ENCODE data around the gene FJX1. TPM values are rescaled to one million over a fixed set of nuclear protein-coding genes. Genes with fewer than 3 reads are reported as not detected.

The FJX1 gene
- total and polyA plus RNA-seq, 3 experiments from 2014 or later = 0.26 to 0.69 TPM; not detected in 1

DNA sequence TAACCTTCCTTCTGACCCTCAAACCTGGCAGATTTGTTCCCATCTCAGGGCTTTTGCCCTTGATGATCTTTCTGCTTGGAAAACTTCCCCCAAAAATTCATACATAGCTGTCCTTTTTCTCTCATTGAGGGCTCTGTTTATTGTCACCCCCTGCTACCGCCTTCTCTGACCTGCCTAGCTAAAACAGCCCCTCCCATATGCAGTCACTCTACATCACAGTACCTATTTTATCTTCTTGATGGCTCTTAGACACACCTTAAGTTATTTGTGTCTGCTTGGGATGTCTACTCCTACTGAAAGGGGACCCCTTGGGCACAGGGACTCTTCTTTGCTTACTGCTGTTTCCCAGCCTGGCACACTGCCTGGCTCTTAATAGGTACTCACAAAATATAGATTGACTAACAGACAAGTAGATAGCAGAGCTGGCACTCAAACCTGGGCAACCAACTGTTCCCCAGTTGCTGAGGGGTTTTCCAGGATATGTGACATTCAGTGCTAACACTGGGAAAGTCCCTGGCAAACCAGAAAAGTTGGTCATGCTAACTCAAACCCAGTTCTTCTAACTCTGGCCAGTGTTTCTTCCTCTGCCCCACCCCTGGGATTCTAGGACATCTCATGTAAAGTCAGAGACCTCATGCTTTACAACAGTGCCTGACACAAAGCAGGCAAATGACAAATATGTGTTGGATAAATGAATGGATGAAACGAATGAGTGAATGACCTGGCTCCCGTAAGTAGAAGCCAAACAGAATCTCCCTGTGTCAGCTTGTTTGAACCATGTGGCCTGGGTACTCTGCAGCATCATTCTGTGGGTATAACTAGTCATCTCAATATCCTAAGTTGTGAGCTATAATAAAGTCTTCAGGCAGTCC, 19.8 kb upstream of the FJX1 start:
- Mint-ChIP-seq H3K27ac (no peak overlapping the region), H3K4me1 (no peaks in the 10 kb centered on the region), H3K27me3 (peaks cover 14 to 61% of the 10 kb centered on the region in 2 donors), H3K9me3 (no peaks in the 10 kb centered on the region), H3K4me3 (no peak overlapping the region), H3K36me3 (no peaks in the 10 kb centered on the region)
- no peaks in the 10 kb centered on the region for H3K27me3 ChIP-seq (ENCODE audit: insufficient read depth, low read length, poor library complexity, severe bottlenecking)
- no peaks in the 10 kb centered on the region for H3K4me1 ChIP-seq (ENCODE audit: insufficient read depth, low read length)
- POLR2A ChIA-PET = no interaction called here
- H3K9me3 ChIP-seq (ENCODE audit: low read length) = no peaks in the 10 kb centered on the region
- H3K36me3 ChIP-seq (ENCODE audit: insufficient read depth, low read length) = no peaks in the 10 kb centered on the region
- no peak overlapping the region for H3K27ac ChIP-seq (ENCODE audit: low read depth, low read length)
- H3K4me3 ChIP-seq (ENCODE audit: low read length) = no peak overlapping the region
- no peak for DNase-seq
- CTCF ChIA-PET = no interaction called here

DNA sequence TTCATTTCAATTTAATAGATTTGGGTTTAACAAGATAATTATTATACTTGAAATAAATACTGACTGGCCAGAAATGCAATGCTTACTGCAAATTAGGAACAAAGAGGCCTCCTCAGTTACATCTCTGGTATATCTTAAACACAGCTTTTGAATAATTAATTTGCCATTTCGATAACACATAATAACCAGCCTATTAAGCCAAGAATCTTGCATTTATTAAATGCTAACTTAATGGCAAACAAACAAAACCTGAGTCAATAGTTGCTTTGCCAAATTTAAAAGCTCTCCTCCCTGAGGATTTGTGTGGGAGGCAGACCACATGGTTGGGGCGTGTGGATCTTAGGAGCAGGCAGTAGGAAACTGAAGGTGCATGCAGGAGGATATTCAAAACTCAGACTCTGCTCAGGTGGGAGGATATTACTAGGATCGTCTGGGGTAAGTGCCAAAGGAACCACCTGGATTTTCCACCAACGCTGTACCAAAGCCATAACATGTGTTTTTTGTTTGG, 17.9 kb upstream of the FJX1 start:
- Histone ChIP-seq H3K36me3 (ENCODE audit: insufficient read depth, low read length) (no peaks in the 10 kb centered on the region), H3K4me3 (ENCODE audit: low read length) (no peak overlapping the region), H3K4me1 (ENCODE audit: insufficient read depth, low read length) (no peaks in the 10 kb centered on the region), H3K27me3 (ENCODE audit: insufficient read depth, low read length, poor library complexity, severe bottlenecking) (no peaks in the 10 kb centered on the region), H3K9me3 (ENCODE audit: low read length) (no peaks in the 10 kb centered on the region), H3K27ac (ENCODE audit: low read depth, low read length) (no peak overlapping the region)
- H3K27me3 Mint-ChIP-seq = peaks cover 16 to 62% of the 10 kb centered on the region in 2 donors
- H3K4me3 Mint-ChIP-seq = no peak overlapping the region
- no peak overlapping the region for H3K27ac Mint-ChIP-seq
- POLR2A ChIA-PET = no interaction called here
- peaks cover 0 to 2% (median 0%) of the 10 kb centered on the region in 5 donors for H3K9me3 Mint-ChIP-seq
- H3K36me3 Mint-ChIP-seq = no peaks in the 10 kb centered on the region
- no peaks in the 10 kb centered on the region for H3K4me1 Mint-ChIP-seq
- no peak for DNase-seq
- CTCF ChIA-PET = no interaction called here

- H3K36me3 ChIP-seq (ENCODE audit: insufficient read depth, low read length) = no peaks in the 10 kb centered on the region
Observed at GRCh38 chr11:35602160-35602793, 16.0 kb upstream of the FJX1 start.

GRCh38 chr11:35602979-35603378, 15.3 kb upstream of the FJX1 start:
- Histone ChIP-seq H3K4me1 (ENCODE audit: insufficient read depth, low read length) (no peaks in the 10 kb centered on the region), H3K4me3 (ENCODE audit: low read length) (no peak overlapping the region), H3K9me3 (ENCODE audit: low read length) (no peaks in the 10 kb centered on the region), H3K27ac (ENCODE audit: low read depth, low read length) (no peak overlapping the region), H3K36me3 (ENCODE audit: insufficient read depth, low read length) (no peaks in the 10 kb centered on the region), H3K27me3 (ENCODE audit: insufficient read depth, low read length, poor library complexity, severe bottlenecking) (no peaks in the 10 kb centered on the region)
- CTCF ChIA-PET = no interaction called here
- peaks cover 0 to 2% (median 0%) of the 10 kb centered on the region in 5 donors for H3K9me3 Mint-ChIP-seq
- no peak overlapping the region for H3K27ac Mint-ChIP-seq
- DNase-seq = no peak
- no peak overlapping the region for H3K4me3 Mint-ChIP-seq
- no peaks in the 10 kb centered on the region for H3K36me3 Mint-ChIP-seq
- H3K4me1 Mint-ChIP-seq = no peaks in the 10 kb centered on the region
- POLR2A ChIA-PET = no interaction called here
- peaks cover 14 to 68% of the 10 kb centered on the region in 2 donors for H3K27me3 Mint-ChIP-seq

More at GRCh38 chr11:35602160-35602793, 16.0 kb upstream of the FJX1 start:
- no peak overlapping the region for H3K4me3 Mint-ChIP-seq
- H3K9me3 Mint-ChIP-seq = peaks cover 0 to 2% (median 0%) of the 10 kb centered on the region in 5 donors
- no peaks in the 10 kb centered on the region for H3K36me3 Mint-ChIP-seq
- Histone ChIP-seq H3K27ac (ENCODE audit: low read depth, low read length) (no peak overlapping the region), H3K27me3 (ENCODE audit: insufficient read depth, low read length, poor library complexity, severe bottlenecking) (no peaks in the 10 kb centered on the region), H3K4me1 (ENCODE audit: insufficient read depth, low read length) (no peaks in the 10 kb centered on the region), H3K9me3 (ENCODE audit: low read length) (no peaks in the 10 kb centered on the region), H3K4me3 (ENCODE audit: low read length) (no peak overlapping the region)
- ChIA-PET POLR2A (no interaction called here), CTCF (no interaction called here)
- peaks cover 15 to 67% of the 10 kb centered on the region in 2 donors for H3K27me3 Mint-ChIP-seq
- H3K4me1 Mint-ChIP-seq = no peaks in the 10 kb centered on the region
- DNase-seq = no peak
- no peak overlapping the region for H3K27ac Mint-ChIP-seq

GRCh38 chr11:35605706-35606105, 12.6 kb upstream of the FJX1 start:
- H3K4me3 ChIP-seq (ENCODE audit: low read length) = no peak overlapping the region
- POLR2A ChIA-PET = no interaction called here
- CTCF ChIA-PET = interaction anchor here (0.9 to 3.8 kb wide), 2 partner anchors 10 to 660 kb away, joined by 3 to 12 read pairs; no protein-coding TSS in a partner anchor
- H3K27ac ChIP-seq (ENCODE audit: low read depth, low read length) = no peak overlapping the region
- Mint-ChIP-seq H3K27ac (no peak overlapping the region), H3K4me1 (no peaks in the 10 kb centered on the region), H3K27me3 (peaks cover 11 to 71% of the 10 kb centered on the region in 2 donors), H3K9me3 (peaks cover 0 to 2% (median 0%) of the 10 kb centered on the region in 5 donors), H3K4me3 (no peak overlapping the region), H3K36me3 (no peaks in the 10 kb centered on the region)
- no peaks in the 10 kb centered on the region for H3K4me1 ChIP-seq (ENCODE audit: insufficient read depth, low read length)
- H3K36me3 ChIP-seq (ENCODE audit: insufficient read depth, low read length) = no peaks in the 10 kb centered on the region
- DNase-seq = no peak
- no peaks in the 10 kb centered on the region for H3K9me3 ChIP-seq (ENCODE audit: low read length)
- no peaks in the 10 kb centered on the region for H3K27me3 ChIP-seq (ENCODE audit: insufficient read depth, low read length, poor library complexity, severe bottlenecking)

DNA sequence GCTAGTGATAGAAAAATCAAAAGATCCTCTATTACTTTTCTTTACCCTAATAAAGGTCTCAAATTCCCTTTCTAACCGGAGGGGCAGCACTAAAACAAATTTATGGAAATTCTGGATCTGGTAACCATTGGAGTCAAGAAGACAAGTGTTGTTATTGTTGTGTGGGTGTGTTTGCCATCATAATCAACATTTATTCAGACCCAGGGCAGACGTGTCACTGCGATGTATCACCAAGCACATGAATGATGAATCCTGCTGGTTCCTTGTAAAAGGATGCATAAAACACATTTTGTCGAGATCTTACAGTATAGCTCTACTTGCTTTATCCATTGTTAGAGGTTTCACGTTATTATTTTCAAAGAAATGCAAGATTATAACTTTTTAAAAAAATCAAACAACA, 12.1 kb upstream of the FJX1 start:
- no peaks in the 10 kb centered on the region for H3K36me3 ChIP-seq (ENCODE audit: insufficient read depth, low read length)
- no peaks in the 10 kb centered on the region for H3K36me3 Mint-ChIP-seq
- no peaks in the 10 kb centered on the region for H3K9me3 ChIP-seq (ENCODE audit: low read length)
- no peak for DNase-seq
- H3K4me1 ChIP-seq (ENCODE audit: insufficient read depth, low read length) = no peaks in the 10 kb centered on the region
- no peaks in the 10 kb centered on the region for H3K4me1 Mint-ChIP-seq
- H3K27ac Mint-ChIP-seq = no peak overlapping the region
- H3K4me3 Mint-ChIP-seq = no peak overlapping the region
- H3K4me3 ChIP-seq (ENCODE audit: low read length) = no peak overlapping the region
- no peak overlapping the region for H3K27ac ChIP-seq (ENCODE audit: low read depth, low read length)
- CTCF ChIA-PET = interaction anchor here (0.9 to 3.8 kb wide), 2 partner anchors 10 to 660 kb away, joined by 3 to 12 read pairs; no protein-coding TSS in a partner anchor
- no peaks in the 10 kb centered on the region for H3K27me3 ChIP-seq (ENCODE audit: insufficient read depth, low read length, poor library complexity, severe bottlenecking)
- peaks cover 11 to 72% of the 10 kb centered on the region in 2 donors for H3K27me3 Mint-ChIP-seq
- POLR2A ChIA-PET = no interaction called here
- H3K9me3 Mint-ChIP-seq = peaks cover 0 to 2% (median 0%) of the 10 kb centered on the region in 5 donors

DNA sequence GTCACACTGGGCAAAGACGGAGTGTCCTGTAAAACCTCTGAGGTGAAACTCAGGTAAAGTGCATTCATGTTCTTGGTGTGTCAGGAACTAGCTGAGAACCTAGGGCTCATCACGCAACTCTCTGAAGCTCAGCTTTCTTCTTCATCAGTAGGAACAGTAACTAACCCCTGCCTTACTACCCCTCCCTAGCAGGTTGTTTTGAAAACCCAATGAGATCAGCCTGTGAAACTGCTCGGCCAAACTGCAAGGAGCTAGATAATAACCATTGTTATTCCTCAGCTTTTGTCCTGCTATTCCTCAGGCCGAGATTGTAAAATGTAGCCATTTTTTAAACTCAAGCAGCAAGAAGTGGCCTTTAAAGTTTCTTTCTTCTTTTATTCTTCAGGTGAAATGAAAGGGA, 9.8 kb upstream of the FJX1 start:
- H3K36me3 ChIP-seq (ENCODE audit: insufficient read depth, low read length) = no peaks in the 10 kb centered on the region
- no peaks in the 10 kb centered on the region for H3K9me3 ChIP-seq (ENCODE audit: low read length)
- Mint-ChIP-seq H3K27me3 (peaks cover 19 to 65% of the 10 kb centered on the region in 2 donors), H3K27ac (no peak overlapping the region), H3K4me3 (no peak overlapping the region), H3K36me3 (no peaks in the 10 kb centered on the region), H3K9me3 (peaks cover 0 to 2% (median 0%) of the 10 kb centered on the region in 5 donors), H3K4me1 (no peaks in the 10 kb centered on the region)
- no peak overlapping the region for H3K27ac ChIP-seq (ENCODE audit: low read depth, low read length)
- peaks cover 5% of the 10 kb centered on the region for H3K27me3 ChIP-seq (ENCODE audit: insufficient read depth, low read length, poor library complexity, severe bottlenecking)
- ChIA-PET POLR2A (no interaction called here), CTCF (interaction anchor here (1.7 kb wide), 1 partner anchor 658 kb away, joined by 4 read pairs; no protein-coding TSS in a partner anchor)
- H3K4me1 ChIP-seq (ENCODE audit: insufficient read depth, low read length) = no peaks in the 10 kb centered on the region
- H3K4me3 ChIP-seq (ENCODE audit: low read length) = no peak overlapping the region
- DNase-seq = no peak

DNA sequence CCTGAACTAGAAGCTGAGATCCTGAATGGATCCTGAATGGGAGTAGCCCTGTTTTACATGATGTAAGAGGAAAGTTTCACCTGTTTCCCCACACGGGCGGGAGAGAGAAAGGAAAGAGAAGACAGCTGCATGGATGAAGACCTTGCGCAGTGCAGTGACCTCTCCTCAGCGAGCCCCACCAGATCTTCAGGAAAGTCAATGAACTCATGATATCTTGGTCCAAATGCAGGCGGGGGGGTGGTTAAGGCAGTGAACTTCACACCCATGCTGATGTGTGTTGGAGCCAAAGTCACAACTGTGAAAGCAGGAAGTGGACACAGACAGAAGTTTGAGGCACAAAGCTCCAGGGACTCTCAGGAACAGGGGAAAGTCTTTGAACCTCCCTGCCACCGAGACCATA, 8.6 kb upstream of the FJX1 start:
- CTCF ChIA-PET = no interaction called here
- Histone ChIP-seq H3K4me1 (ENCODE audit: insufficient read depth, low read length) (no peaks in the 10 kb centered on the region), H3K36me3 (ENCODE audit: insufficient read depth, low read length) (no peaks in the 10 kb centered on the region), H3K27ac (ENCODE audit: low read depth, low read length) (no peak overlapping the region), H3K27me3 (ENCODE audit: insufficient read depth, low read length, poor library complexity, severe bottlenecking) (peaks cover 5% of the 10 kb centered on the region), H3K9me3 (ENCODE audit: low read length) (no peaks in the 10 kb centered on the region), H3K4me3 (ENCODE audit: low read length) (no peak overlapping the region)
- no peak for DNase-seq
- no peak overlapping the region for H3K4me3 Mint-ChIP-seq
- no peaks in the 10 kb centered on the region for H3K9me3 Mint-ChIP-seq
- peaks cover 17 to 68% of the 10 kb centered on the region in 2 donors for H3K27me3 Mint-ChIP-seq
- H3K36me3 Mint-ChIP-seq = no peaks in the 10 kb centered on the region
- no peaks in the 10 kb centered on the region for H3K4me1 Mint-ChIP-seq
- POLR2A ChIA-PET = no interaction called here
- H3K27ac Mint-ChIP-seq = no peak overlapping the region

All from CD8-positive, alpha-beta memory T cell (primary cell).